Suppressor macrophage (primary cell): ENCODE data around the gene ZBTB5.
"Not testable (repeated sequence)": the region's sequence is repeated elsewhere in the genome, so short reads cannot be mapped to it uniquely, and the experiment has no call there.

Experiments
- DNase-seq, 4 experiments: peaks; one replicate each; pipeline ENCODE4 v3.0.0-alpha.2; 2020 to 2022

The ZBTB5 gene

GRCh38 chr9:37451628-37452027 lies 13.6 kb downstream of the ZBTB5 start:
- DNase-seq: no peak

DNA sequence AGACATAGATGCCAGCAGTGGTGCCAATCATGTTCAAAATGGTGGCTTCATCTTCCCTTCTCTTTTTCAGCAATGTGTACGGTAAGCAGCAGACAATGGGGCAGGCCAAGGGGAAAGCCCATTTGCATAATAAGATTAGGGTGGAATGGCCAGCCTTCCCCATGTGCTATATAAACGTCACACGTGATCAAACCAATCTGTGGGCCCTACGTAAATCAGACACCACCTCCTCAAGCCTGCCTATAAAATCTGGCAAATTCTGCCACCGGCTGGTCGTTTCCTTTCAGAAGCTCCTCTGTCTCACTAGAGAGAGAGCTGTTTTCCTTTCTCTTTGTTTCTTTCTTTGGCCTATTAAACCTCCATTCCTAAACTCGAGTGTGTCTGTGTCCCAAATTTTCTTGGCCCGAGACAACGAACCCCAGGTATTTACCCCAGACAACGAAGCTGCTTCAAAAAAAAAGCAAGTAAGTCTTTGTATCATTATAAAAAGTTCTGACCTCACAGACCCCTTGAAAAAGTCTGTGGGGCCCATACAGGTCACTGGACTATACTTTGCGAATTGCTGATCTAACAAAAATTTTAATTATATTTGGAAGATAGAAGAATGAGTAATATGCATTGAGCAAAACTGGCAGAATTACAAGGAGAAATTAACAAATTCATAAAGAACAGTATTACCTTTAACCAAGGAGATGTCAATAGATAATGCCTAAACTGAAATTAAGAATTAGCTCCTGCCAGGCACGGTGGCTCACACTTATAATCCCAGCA lies 15.2 kb downstream of the ZBTB5 start:
- DNase-seq: no peak

DNA sequence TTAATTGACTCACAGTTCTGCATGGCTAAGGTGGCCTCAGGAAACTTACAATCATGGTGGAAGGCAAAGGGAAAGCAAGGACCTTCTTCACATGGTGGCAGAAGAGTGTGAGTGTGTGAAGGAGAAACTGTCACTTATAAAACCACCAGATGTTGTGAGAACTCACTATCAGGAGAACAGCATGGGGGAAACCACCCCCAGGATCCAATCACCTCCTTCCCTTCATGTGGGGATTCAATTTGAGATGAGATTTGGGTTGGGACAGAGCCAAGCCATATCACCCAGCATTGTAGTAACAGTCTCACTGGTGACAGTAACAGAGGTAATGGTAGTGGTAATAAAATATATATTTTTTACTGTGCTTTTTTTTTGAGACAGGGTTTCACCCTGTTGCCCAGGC lies 18.1 kb downstream of the ZBTB5 start:
- DNase-seq: no peak

DNA sequence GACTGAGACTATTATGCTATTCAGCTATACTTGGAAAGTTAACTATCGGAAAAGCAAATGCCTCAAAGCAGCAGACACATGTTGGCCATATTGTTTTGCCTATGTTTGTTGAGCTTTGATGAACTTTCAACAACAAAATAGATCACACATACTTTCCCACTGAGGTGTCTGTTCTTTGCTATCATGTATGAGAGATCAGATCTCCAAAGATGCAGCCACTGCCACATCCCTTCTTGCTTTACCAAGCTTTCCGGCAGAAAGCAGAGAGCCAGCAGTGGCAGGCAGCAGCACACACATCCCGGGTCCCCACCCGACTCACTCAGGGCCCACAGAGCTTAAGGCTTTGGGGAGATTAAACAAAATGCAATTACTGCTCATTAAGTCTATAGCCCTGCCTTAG lies 18.8 kb downstream of the ZBTB5 start:
- DNase-seq: no peak

GRCh38 chr9:37445832-37446231 lies 19.4 kb downstream of the ZBTB5 start:
- no peak for DNase-seq

DNA sequence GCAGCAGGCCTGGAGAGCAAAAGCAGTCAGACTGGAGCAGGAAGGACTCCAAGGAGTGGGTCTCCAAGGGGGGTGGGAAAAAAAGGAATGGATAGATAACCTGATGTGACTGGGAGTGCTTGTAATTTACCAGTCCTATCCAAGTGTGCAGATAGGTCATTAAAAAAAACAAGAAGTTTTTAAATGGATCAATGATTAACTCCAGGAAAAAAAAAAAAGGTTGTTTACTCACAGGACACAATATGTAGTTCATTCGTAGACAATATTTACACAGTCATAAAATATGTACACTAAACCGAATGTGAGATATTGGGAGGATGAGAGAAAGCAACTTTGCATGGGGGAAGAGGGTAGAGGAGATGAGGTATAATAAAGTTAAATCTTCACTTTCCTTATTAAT lies 20.4 kb downstream of the ZBTB5 start:
- DNase-seq: no peak

DNA sequence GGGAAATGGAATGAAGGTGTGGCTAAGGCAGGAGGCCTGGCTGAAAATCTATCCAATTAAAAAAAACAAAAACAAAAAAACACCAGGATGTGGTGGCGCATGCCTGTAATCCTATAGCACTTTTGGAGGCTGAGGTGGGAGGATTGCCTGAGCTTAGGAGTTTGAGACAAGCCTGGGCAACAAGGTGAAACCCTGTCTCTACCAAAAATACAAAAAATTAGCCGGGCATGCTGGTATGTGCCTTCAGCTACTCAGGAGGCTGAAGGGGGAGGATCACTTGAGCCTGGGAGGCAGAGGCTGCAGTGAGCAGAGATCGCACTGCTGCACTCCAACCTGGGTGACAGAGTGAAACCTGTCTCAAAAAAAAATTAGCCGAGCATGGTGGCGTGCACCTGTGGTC lies 21.7 kb downstream of the ZBTB5 start:
- no peak for DNase-seq

DNA sequence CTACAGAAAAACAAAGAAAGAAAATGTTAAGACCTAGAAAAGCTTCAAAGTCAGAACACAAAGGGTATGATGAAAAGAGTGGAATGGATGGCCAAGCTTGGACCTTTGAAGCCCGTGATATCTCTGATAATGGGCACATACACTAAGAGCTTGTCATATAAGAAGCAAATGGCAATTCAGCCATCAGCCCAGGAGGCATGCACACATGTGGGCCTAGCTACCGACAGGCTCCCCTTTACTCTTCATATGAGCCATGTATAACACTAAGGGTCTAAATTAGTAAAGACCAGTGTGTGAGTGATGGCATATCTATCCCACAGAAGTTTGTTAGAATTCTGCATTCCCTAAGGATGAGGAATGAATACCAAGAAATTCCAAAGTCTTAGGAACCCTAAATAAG lies 22.7 kb downstream of the ZBTB5 start:
- DNase-seq: no peak

- DNase-seq: no peak
These were observed 23.4 kb downstream of the ZBTB5 start for GRCh38 chr9:37441776-37442370.

DNA sequence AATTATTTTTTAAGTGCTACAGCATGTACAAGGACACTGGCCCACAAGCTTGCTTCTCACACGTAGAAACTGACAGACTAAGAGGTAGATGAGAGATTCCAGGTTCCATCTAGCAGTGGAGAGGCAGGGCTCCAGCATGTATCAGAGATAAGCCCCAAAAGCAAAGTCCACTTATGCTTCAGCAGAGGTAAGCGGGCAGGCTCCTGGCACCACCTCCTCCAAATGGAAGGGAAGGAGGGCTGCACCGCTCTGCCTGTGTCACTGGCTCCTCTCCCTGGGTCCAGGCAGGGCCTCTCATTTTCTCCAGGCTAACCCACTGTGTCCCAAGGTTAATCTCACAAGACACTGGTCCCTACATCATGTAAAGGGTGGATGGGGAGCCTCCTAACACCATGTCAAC lies 26.9 kb downstream of the ZBTB5 start:
- no peak for DNase-seq

DNA sequence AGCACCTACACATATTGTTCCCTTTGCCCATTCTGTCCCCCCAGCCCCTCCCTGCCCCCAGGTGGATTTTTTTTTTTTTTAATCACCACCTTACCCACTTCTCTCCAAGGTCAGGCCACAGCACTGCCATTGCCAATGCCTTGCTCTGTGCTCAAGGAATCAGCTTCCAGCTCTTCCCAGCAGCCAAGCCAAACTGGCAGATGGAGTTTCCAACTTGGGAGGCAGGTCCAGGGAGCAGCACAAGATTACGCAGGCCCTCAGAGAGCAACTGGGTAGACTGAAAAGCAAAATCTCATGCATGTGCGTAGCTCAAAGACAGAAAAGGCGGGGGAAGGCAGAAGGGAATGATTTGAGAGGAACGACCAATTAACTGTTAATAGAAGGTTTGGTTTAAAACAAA lies 27.6 kb downstream of the ZBTB5 start:
- DNase-seq: no peak

GRCh38 chr9:37437010-37437409 lies 28.2 kb downstream of the ZBTB5 start:
- no peak for DNase-seq

DNA sequence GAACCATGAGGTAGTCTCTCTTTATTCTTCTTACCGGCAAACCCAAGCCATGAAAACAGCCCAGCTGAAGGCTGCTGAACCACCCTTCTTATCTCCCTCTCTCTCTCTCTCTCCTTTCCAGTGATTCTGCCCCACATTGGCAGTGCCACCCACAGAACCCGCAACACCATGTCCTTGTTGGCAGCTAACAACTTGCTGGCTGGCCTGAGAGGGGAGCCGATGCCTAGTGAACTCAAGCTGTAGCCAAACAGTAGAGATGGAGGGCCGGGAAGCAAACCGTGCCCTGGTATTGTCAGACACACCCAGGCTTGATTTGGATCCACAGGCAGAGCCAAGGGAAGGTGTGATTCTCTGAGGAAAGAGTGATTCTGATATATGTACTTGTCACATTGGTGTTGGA lies 28.7 kb downstream of the ZBTB5 start:
- no peak for DNase-seq

DNA sequence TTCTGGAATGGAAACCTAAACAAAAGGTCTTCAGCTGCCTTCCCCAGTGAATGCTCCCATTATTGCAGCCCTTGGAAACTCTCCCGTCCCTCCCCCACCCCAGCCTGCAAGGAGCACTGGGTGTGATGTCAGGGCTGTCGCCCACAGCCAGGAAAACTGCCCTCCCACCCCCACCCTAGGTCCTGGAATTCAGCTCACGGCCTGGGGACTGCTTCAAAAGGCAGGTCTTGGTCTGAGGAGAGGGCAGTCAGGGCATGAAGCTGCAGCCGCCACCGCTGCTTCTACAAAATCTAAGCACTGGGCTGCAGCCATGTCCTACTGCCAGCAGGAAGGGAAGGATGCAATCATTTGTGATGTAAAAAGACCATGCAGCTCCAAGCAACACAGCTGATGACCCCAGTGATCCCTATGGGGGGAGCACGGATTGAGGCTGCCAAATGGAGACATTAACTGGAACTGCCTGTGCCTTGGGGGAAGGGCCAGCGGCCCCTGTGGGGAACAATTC lies 31.3 kb downstream of the ZBTB5 start:
- no peak for DNase-seq

GRCh38 chr9:37432020-37432419 lies 33.2 kb downstream of the ZBTB5 start:
- DNase-seq: no peak

DNA sequence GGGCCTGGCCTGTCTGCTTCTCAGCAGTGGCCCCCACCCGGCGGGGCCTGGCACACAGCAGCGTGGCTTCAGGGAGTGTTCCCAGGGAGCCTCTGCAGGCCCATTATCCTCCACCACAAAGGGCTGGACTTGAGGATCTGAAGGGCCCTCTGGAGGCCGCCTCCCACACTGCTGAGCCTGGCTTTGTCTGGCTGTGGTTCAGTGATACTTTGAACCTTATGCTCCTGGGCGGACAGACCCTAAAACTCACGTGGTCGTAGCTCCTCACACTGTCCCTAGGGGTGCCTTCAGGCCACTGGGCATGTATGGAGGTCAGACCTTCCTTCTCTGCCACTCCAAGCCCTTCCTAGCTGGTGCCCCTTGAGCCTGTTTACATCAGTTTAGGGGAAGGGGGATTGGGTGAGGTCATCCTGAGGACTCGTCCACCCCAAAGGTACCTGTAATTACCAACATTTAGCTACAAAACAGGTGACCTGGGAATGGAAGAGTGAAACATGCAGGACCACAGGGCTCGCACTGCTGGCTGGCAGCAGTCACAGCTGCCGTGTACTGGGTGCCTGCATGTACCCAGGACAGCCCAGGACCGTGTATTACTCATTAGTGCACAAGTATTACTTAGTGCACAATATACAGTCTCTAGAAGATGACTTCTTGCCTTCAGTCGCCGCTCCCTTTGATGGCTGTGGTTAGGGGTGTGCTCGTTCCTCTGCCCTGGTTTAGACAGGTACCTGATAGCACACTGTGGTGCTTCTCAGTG lies 34.2 kb downstream of the ZBTB5 start:
- no peak for DNase-seq

DNA sequence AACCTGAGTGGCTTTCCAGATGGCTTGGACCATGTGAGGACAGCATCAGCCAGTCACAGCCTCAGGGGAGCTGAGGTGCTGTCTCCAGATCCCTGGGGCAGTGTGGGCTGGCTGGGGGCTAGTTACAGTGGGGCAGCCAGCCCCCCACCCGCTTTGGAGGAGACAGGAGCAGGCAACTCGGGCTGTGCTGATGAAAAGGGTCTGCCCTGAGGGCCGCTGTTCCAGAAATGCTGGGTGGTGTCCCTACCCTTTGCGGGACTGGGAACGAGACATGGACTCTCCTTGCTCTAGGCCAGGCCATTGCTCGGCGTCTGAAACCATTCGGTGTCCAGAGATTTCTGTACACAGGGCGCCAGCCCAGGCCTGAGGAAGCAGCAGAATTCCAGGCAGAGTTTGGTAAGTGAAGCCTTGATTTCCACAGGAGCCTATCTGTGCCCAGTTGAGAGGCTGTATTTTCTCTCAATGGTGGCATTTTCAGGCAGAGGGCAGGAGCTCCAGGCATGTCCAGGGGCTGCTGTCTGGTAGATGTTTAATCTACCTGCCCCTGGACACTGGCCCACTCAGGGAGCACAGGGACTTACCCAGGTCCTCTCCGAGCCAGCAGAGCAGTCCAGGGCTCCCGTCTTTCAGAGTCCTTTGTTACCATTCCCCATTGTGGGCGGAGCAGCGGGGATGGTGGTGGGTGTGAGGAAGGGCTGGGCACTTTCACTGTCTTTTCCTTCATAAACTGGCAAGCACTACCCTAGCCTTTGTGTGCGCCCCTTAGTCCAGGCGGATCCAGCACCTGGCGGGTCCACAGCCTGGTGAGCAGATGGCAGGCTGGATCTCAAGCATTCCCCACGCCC lies 35.6 kb downstream of the ZBTB5 start:
- no peak for DNase-seq

- DNase-seq: no peak
These were observed 36.9 kb downstream of the ZBTB5 start for GRCh38 chr9:37428345-37428744.

DNA sequence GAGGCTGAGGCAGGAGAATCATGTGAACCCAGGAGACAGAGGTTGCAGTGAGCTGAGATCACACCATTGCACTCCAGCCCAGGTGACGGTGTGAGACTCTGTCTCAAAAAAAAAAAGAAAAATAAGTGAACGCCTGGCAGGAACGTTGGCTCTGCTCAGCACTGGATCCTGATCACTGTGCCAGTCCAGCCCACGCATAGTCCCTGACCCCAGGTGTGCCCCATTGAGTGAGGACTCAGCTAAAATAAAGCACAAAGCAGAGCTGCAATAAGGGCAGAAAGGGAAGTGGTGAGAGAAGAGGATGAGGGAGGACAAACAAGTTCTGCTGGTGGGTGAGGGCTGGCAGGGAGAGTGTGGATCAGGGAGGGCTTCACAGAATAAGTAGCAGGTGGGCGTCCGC lies 38.4 kb downstream of the ZBTB5 start:
- DNase-seq: no peak

DNA sequence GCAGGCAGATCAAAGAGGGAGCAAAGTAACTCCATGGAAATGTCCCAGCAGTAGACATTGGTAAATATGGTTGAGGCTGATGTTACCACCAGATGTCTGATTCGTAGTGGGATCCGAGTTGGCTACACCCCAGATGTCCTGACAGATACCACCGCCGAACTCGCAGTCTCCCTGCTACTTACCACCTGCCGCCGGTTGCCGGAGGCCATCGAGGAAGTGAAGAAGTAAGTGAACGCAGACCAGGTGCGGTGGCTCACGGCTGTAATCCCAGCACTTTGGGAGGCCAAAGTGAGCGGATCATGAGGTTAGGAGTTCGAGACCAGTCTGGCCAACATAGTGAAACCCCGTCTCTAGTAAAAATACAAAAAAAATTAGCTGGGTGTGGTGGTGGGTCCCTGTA lies 38.8 kb downstream of the ZBTB5 start:
- not testable (repeated sequence) for DNase-seq

DNA sequence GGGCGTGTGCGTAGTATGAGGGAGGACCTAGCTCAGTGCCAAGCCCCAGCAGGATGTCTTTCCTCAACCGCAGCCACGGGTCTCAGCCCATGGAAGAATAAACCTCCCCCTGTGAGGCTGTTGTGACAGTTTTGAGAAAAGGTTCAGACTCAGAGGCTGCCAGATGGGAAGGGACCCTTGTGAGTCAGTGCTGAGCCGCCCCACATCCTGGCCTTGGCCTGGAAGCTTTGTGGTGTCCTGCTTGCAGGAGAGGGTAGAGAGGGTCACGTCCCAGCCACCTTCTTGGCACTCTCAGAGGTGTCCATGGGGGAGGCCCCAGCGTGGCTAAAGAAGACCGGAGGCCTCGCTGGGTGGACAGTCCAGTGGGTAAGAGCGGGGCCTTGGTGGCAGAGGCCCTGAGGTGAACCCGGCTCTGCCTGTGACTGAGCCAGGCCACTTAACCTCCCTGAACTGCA lies 39.9 kb downstream of the ZBTB5 start:
- DNase-seq: no peak

DNA sequence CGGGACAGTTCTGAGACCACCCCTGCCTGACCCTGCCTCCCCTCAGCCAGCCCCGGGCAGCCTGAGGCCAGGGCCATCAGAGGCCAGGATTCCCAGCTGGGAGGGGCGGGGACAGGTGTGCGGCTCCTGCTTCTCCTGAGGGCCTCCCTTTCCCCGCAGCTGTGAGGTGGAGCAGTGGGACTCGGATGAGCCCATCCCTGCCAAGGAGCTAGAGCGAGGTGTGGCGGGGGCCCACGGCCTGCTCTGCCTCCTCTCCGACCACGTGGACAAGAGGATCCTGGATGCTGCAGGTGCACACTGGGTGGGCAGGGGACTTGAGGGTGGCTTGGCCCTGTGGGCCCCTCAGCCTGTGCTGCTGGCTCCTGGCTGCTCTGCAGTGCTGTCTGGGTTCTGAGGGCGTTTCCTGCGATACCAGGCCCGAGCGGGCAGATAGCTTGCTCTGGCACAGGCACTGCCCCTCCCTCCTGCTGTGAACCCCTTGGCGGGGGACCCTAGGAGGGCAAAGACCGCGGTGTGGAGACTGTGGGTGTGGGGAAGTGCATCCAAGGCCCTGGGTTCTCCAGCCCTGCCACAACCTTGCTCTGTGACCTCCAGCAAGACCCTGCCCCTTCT lies 40.5 kb downstream of the ZBTB5 start:
- no peak for DNase-seq
